T-cell (primary cell): ENCODE measurements around the gene ASAP2. TPM values are rescaled to one million over a fixed set of nuclear protein-coding genes. Genes with fewer than 3 reads are reported as not detected.
"Not testable (repeated sequence)": the region's sequence is repeated elsewhere in the genome, so short reads cannot be mapped to it uniquely, and the experiment has no call there.

Source experiments
- ATAC-seq, 4 experiments: fragments of 200-7000 bp in 3 of 4; fragments of 150-1000 bp in 1 of 4; cut with Tn5 transposase; replicated peaks in 1 of 4; 1 replicate in 3 of 4; 2 replicates in 1 of 4; pipeline ENCODE4 v1.10.0; 2021; ENCODE audit warnings: moderate library complexity in 3 of 4, mild to moderate bottlenecking in 2 of 4, moderate number of reproducible peaks in 1 of 4
- CTCF ChIA-PET, 2 donors: fragments of 300-600 bp; sonication (Branson Sonifier 250); formaldehyde crosslinking; loops; one replicate each; lab custom pipeline; 2022; ENCODE audit warnings: antibody characterized with exemption in 2 of 2; lab: Charles Lee
- POLR2A ChIA-PET, 2 donors: fragments of 300-600 bp; sonication (Branson Sonifier 250); formaldehyde crosslinking; loops; one replicate each; lab custom pipeline; 2022; ENCODE audit warnings: antibody characterized with exemption in 2 of 2; lab: Charles Lee
- DNase-seq, 35 experiments: peaks; one replicate each; pipeline versions ENCODE4 v3.0.0 to v3.0.0-alpha.2; 2013 to 2023
- H3K27ac ChIP-seq: one replicate; pipeline ENCODE4 v1.5.1; 2013; ENCODE audit warnings: low read length
- H3K27me3 ChIP-seq, 2 experiments: replicated peaks in 1 of 2; 1 replicate in 1 of 2; 2 replicates in 1 of 2; pipeline versions ENCODE4 v1.6.1 to v1.7.0; 2013; ENCODE audit warnings: low read length in 1 of 2, mixed read lengths in 1 of 2; ENCODE audit not compliant: control insufficient read depth in 2 of 2, insufficient read depth in 2 of 2; ENCODE audit errors: extremely low read depth in 1 of 2
- H3K36me3 ChIP-seq, 2 donors: 1 replicate in 1 of 2; 2 replicates in 1 of 2; pipeline versions ENCODE4 v1.6.1 to v1.7.0; 2013; ENCODE audit warnings: low read length in 1 of 2; ENCODE audit not compliant: control insufficient read depth in 2 of 2, insufficient read depth in 1 of 2; ENCODE audit errors: extremely low read depth in 1 of 2
- H3K4me1 ChIP-seq, 2 experiments: 1 replicate in 1 of 2; 2 replicates in 1 of 2; pipeline versions ENCODE4 v1.6.1 to v1.7.0; 2013; ENCODE audit warnings: low read length in 2 of 2, mixed read lengths in 1 of 2; ENCODE audit not compliant: insufficient read depth in 2 of 2, control insufficient read depth in 1 of 2; ENCODE audit errors: extremely low read depth in 1 of 2
- H3K4me3 ChIP-seq, 2 donors: 1 replicate in 1 of 2; 2 replicates in 1 of 2; pipeline versions ENCODE4 v1.5.1 to v1.7.0; 2013; ENCODE audit warnings: mild to moderate bottlenecking in 2 of 2, low read length in 1 of 2, moderate library complexity in 1 of 2; ENCODE audit not compliant: control insufficient read depth in 1 of 2; ENCODE audit errors: extremely low read depth in 1 of 2
- H3K9me3 ChIP-seq: 2 replicates; pipeline ENCODE4 v1.7.0; 2013
- H3K27ac Mint-ChIP-seq, 2 donors: one replicate each; pipeline ENCODE4 v1.8.0; 2020 to 2021; ENCODE audit warnings: mild to moderate bottlenecking in 2 of 2, mixed read lengths in 2 of 2
- H3K27me3 Mint-ChIP-seq, 2 donors: one replicate each; pipeline ENCODE4 v1.8.0; 2021 to 2022; ENCODE audit warnings: mixed read lengths in 2 of 2
- H3K36me3 Mint-ChIP-seq: one replicate; pipeline ENCODE4 v1.8.0; 2021; ENCODE audit warnings: mixed read lengths
- H3K4me1 Mint-ChIP-seq, 3 donors: one replicate each; pipeline ENCODE4 v1.8.0; 2020 to 2022; ENCODE audit warnings: mixed read lengths in 3 of 3, mild to moderate bottlenecking in 1 of 3
- H3K4me3 Mint-ChIP-seq, 3 donors: one replicate each; pipeline ENCODE4 v1.8.0; 2020 to 2022; ENCODE audit warnings: mild to moderate bottlenecking in 3 of 3, mixed read lengths in 3 of 3, moderate library complexity in 3 of 3
- H3K9me3 Mint-ChIP-seq, 3 donors: one replicate each; pipeline ENCODE4 v1.8.0; 2020 to 2022; ENCODE audit warnings: mixed read lengths in 3 of 3
- WGBS: methylation state at CpG from one replicate; pipeline ENCODE4 v1.1.5; 2013; ENCODE audit warnings: missing lambda C conversion rate; ENCODE audit not compliant: insufficient coverage; 5-methylcytosine and 5-hydroxymethylcytosine counted together
- total RNA-seq, 35 experiments: library from RNA in 6 of 35; stranded (reverse) in 6 of 35; fragments of 120-200 nt in 1 of 35; gene quantifications; one replicate each; pipeline versions ENCODE4 v1.2.1 to v1.2.4 and lab custom pipeline; 2013 to 2026

Gene ASAP2
- total RNA-seq, 5 donors from 2014 or later (not counting 1 experiment from before 2014, with no cell fraction given) = 0.10 to 0.38 (median 0.27) TPM; not detected in 1

- H3K27me3 Mint-ChIP-seq = peaks cover 36 to 55% of the 10 kb centered on the region in 2 donors
- 83% methylated on average over 2 of the region's 2 CpGs for WGBS
- H3K36me3 Mint-ChIP-seq = no peaks in the 10 kb centered on the region
- H3K27ac Mint-ChIP-seq = no peak overlapping the region
- H3K27ac ChIP-seq = no peak overlapping the region
- ChIA-PET POLR2A (no interaction called here), CTCF (no interaction called here)
- no peaks in the 10 kb centered on the region for H3K9me3 Mint-ChIP-seq
- no peak overlapping the region for H3K4me3 ChIP-seq
- peaks cover 2 to 35% of the 10 kb centered on the region in 2 experiments for H3K27me3 ChIP-seq
- ATAC-seq = no peak
- no peaks in the 10 kb centered on the region for H3K4me1 ChIP-seq
- peaks cover 0 to 12% (median 0%) of the 10 kb centered on the region in 3 donors for H3K4me1 Mint-ChIP-seq
- DNase-seq = no peak
- no peaks in the 10 kb centered on the region for H3K9me3 ChIP-seq
- H3K36me3 ChIP-seq = no peaks in the 10 kb centered on the region
- H3K4me3 Mint-ChIP-seq = no peak overlapping the region
Measured at GRCh38 chr2:9213477-9214051, 7.0 kb downstream of the ASAP2 start.

- DNase-seq (no peak), ATAC-seq (no peak)
- H3K27me3 ChIP-seq = peaks cover 0 to 30% of the 10 kb centered on the region in 2 experiments
- ChIA-PET POLR2A (no interaction called here), CTCF (interaction anchor here (0.6 kb wide), 2 partner anchors 120 to 1908 kb away, joined by 3 read pairs; no protein-coding TSS in a partner anchor)
- H3K36me3 ChIP-seq = no peaks in the 10 kb centered on the region
- 100% methylated on average over 3 of the region's 8 CpGs for WGBS
- Mint-ChIP-seq H3K27ac (no peak overlapping the region), H3K36me3 (no peaks in the 10 kb centered on the region), H3K4me3 (no peak overlapping the region), H3K4me1 (peaks cover 0 to 12% (median 0%) of the 10 kb centered on the region in 3 donors), H3K9me3 (no peaks in the 10 kb centered on the region), H3K27me3 (peaks cover 36 to 45% of the 10 kb centered on the region in 2 donors)
- H3K4me3 ChIP-seq = no peak overlapping the region
- H3K27ac ChIP-seq = no peak overlapping the region
- H3K4me1 ChIP-seq = no peaks in the 10 kb centered on the region
- no peaks in the 10 kb centered on the region for H3K9me3 ChIP-seq
Measured at GRCh38 chr2:9214873-9215272, 8.3 kb downstream of the ASAP2 start.

GRCh38 chr2:9215680-9216079, 9.1 kb downstream of the ASAP2 start:
- Mint-ChIP-seq H3K36me3 (no peaks in the 10 kb centered on the region), H3K4me3 (no peak overlapping the region), H3K27me3 (peaks cover 30 to 41% of the 10 kb centered on the region in 2 donors), H3K9me3 (no peaks in the 10 kb centered on the region), H3K4me1 (peaks cover 0 to 12% (median 0%) of the 10 kb centered on the region in 3 donors), H3K27ac (no peak overlapping the region)
- WGBS = 74% methylated on average over 4 of the region's 4 CpGs
- H3K4me3 ChIP-seq = no peak overlapping the region
- H3K27me3 ChIP-seq = peaks cover 0 to 26% of the 10 kb centered on the region in 2 experiments
- H3K4me1 ChIP-seq = no peaks in the 10 kb centered on the region
- CTCF ChIA-PET = no interaction called here
- H3K36me3 ChIP-seq = no peaks in the 10 kb centered on the region
- H3K27ac ChIP-seq = no peak overlapping the region
- POLR2A ChIA-PET = no interaction called here
- no peaks in the 10 kb centered on the region for H3K9me3 ChIP-seq
- DNase-seq (peak in 8 of 35 experiments; percentile 19 to 44 (median 26)), ATAC-seq (peak in 1 of 4 experiments; percentile 83)

GRCh38 chr2:9216143-9216542, 9.5 kb downstream of the ASAP2 start:
- Mint-ChIP-seq H3K27me3 (peaks cover 30 to 41% of the 10 kb centered on the region in 2 donors), H3K4me1 (peaks cover 0 to 12% (median 0%) of the 10 kb centered on the region in 3 donors)
- H3K27ac ChIP-seq, H3K36me3 Mint-ChIP-seq, H3K27ac Mint-ChIP-seq, DNase-seq, H3K9me3 ChIP-seq, H3K4me1 ChIP-seq, H3K4me3 Mint-ChIP-seq, H3K4me3 ChIP-seq, POLR2A ChIA-PET, H3K9me3 Mint-ChIP-seq, CTCF ChIA-PET, H3K36me3 ChIP-seq, ATAC-seq: not testable (repeated sequence)
- peaks cover 0 to 26% of the 10 kb centered on the region in 2 experiments for H3K27me3 ChIP-seq
- no CpG with 5 or more reads among the region's 2 CpGs for WGBS

- Histone ChIP-seq H3K4me3 (no peak overlapping the region), H3K27ac (no peak overlapping the region), H3K9me3 (no peaks in the 10 kb centered on the region), H3K27me3 (peaks cover 0 to 17% of the 10 kb centered on the region in 2 experiments), H3K4me1 (no peaks in the 10 kb centered on the region), H3K36me3 (no peaks in the 10 kb centered on the region)
- H3K27ac Mint-ChIP-seq = no peak overlapping the region
- peaks cover 0 to 12% (median 0%) of the 10 kb centered on the region in 3 donors for H3K4me1 Mint-ChIP-seq
- ChIA-PET POLR2A (no interaction called here), CTCF (no interaction called here)
- WGBS = 88% methylated on average over 5 of the region's 7 CpGs
- DNase-seq (no peak), ATAC-seq (no peak)
- H3K9me3 Mint-ChIP-seq = no peaks in the 10 kb centered on the region
- H3K27me3 Mint-ChIP-seq = peaks cover 19 to 22% of the 10 kb centered on the region in 2 donors
- H3K4me3 Mint-ChIP-seq = no peak overlapping the region
- H3K36me3 Mint-ChIP-seq = no peaks in the 10 kb centered on the region
Measured at GRCh38 chr2:9217838-9218770, 11.5 kb downstream of the ASAP2 start.

GRCh38 chr2:9219027-9219445, 12.4 kb downstream of the ASAP2 start:
- ATAC-seq = no peak
- WGBS = 71% methylated on average over 1 of the region's 4 CpGs
- no peak overlapping the region for H3K27ac ChIP-seq
- peaks cover 0 to 12% (median 0%) of the 10 kb centered on the region in 3 donors for H3K4me1 Mint-ChIP-seq
- ChIA-PET CTCF (no interaction called here), POLR2A (no interaction called here)
- no peaks in the 10 kb centered on the region for H3K9me3 ChIP-seq
- DNase-seq = no peak
- H3K4me1 ChIP-seq = no peaks in the 10 kb centered on the region
- peaks cover 14% of the 10 kb centered on the region in 2 donors for H3K27me3 Mint-ChIP-seq
- no peak overlapping the region for H3K4me3 ChIP-seq
- H3K4me3 Mint-ChIP-seq = no peak overlapping the region
- H3K36me3 Mint-ChIP-seq = no peaks in the 10 kb centered on the region
- H3K27ac Mint-ChIP-seq = no peak overlapping the region
- no peaks in the 10 kb centered on the region for H3K36me3 ChIP-seq
- H3K9me3 Mint-ChIP-seq = no peaks in the 10 kb centered on the region
- peaks cover 0 to 9% of the 10 kb centered on the region in 2 experiments for H3K27me3 ChIP-seq
